Ishikawa (cell line): ENCODE data around the gene KRTAP1-3.

Source experiments
- CEBPB ChIP-seq: IDR thresholded peaks from 2 replicates; pipeline ENCODE4 v1.6.1; 2012
- CREB1 ChIP-seq: IDR thresholded peaks from 2 replicates; pipeline ENCODE4 v1.6.1; 2012; ENCODE audit warnings: low read depth
- EGR1 ChIP-seq: IDR thresholded peaks from 2 replicates; pipeline ENCODE4 v1.6.1; 2012
- EP300 ChIP-seq: IDR thresholded peaks from 2 replicates; pipeline ENCODE4 v1.6.1; 2012; ENCODE audit warnings: borderline replicate concordance
- FOXM1 ChIP-seq: IDR thresholded peaks from 2 replicates; pipeline ENCODE4 v1.6.1; 2012; ENCODE audit warnings: low read depth, borderline replicate concordance
- MAX ChIP-seq: IDR thresholded peaks from 2 replicates; pipeline ENCODE4 v1.6.1; 2012
- NFIC ChIP-seq: IDR thresholded peaks from 2 replicates; pipeline ENCODE4 v1.6.1; 2012
- RAD21 ChIP-seq: IDR thresholded peaks from 2 replicates; pipeline ENCODE4 v1.6.1; 2012; ENCODE audit warnings: low read depth
- REST ChIP-seq: IDR thresholded peaks from 2 replicates; pipeline ENCODE4 v1.6.1; 2012; ENCODE audit warnings: low read depth, mild to moderate bottlenecking
- TAF1 ChIP-seq: IDR thresholded peaks from 2 replicates; pipeline ENCODE4 v1.6.1; 2012; ENCODE audit warnings: low read depth, mild to moderate bottlenecking
- TCF12 ChIP-seq: IDR thresholded peaks from 2 replicates; pipeline ENCODE4 v1.6.1; 2012; ENCODE audit warnings: low read depth
- TEAD4 ChIP-seq: IDR thresholded peaks from 2 replicates; pipeline ENCODE4 v1.6.1; 2012
- USF1 ChIP-seq: IDR thresholded peaks from 2 replicates; pipeline ENCODE4 v1.6.1; 2012
- YY1 ChIP-seq: IDR thresholded peaks from 2 replicates; pipeline ENCODE4 v1.6.1; 2012; ENCODE audit warnings: low read depth
- ZBTB7A ChIP-seq: IDR thresholded peaks from 2 replicates; pipeline ENCODE4 v1.6.1; 2012; ENCODE audit warnings: low read depth

Gene KRTAP1-3

GRCh38 chr17:41020336-41020735, 14.3 kb downstream of the KRTAP1-3 start:
- TF ChIP-seq RAD21 = no peak
- TF ChIP-seq TEAD4 = no peak
- TF ChIP-seq EGR1 = no peak
- TF ChIP-seq CREB1 = no peak
- no peak for TF ChIP-seq TCF12
- no peak for TF ChIP-seq CEBPB
- no peak for TF ChIP-seq YY1
- TF ChIP-seq FOXM1 = no peak
- TF ChIP-seq TAF1 = no peak
- TF ChIP-seq USF1 = no peak
- TF ChIP-seq NFIC = no peak

GRCh38 chr17:41019415-41019814, 15.3 kb downstream of the KRTAP1-3 start:
- TF ChIP-seq NFIC (peak; percentile 62), EP300 (peak; percentile 80), TCF12 (peak; percentile 84), FOXM1 (peak; percentile 68; the same call in 1 of the 2 replicates), USF1 (no peak), RAD21 (no peak)

GRCh38 chr17:41018541-41018940, 16.1 kb downstream of the KRTAP1-3 start:
- no peak for TF ChIP-seq NFIC
- no peak for TF ChIP-seq FOXM1
- TF ChIP-seq TEAD4 = no peak
- TF ChIP-seq RAD21 = no peak
- TF ChIP-seq CREB1 = no peak
- TF ChIP-seq YY1 = no peak
- TF ChIP-seq EGR1 = no peak
- no peak for TF ChIP-seq REST
- no peak for TF ChIP-seq MAX
- TF ChIP-seq USF1 = no peak
- no peak for TF ChIP-seq CEBPB

- TF ChIP-seq RAD21 = no peak
- TF ChIP-seq TAF1 = no peak
- TF ChIP-seq ZBTB7A = no peak
- no peak for TF ChIP-seq NFIC
- TF ChIP-seq MAX = no peak
- TF ChIP-seq FOXM1 = no peak
- no peak for TF ChIP-seq TCF12
- no peak for TF ChIP-seq CREB1
- no peak for TF ChIP-seq USF1
- TF ChIP-seq EP300 = no peak
- no peak for TF ChIP-seq YY1
Observed at GRCh38 chr17:41016578-41017215, 18.0 kb downstream of the KRTAP1-3 start.

GRCh38 chr17:41015454-41015853, 19.2 kb downstream of the KRTAP1-3 start:
- TF ChIP-seq CREB1 (no peak), ZBTB7A (no peak), USF1 (no peak), TAF1 (no peak), TEAD4 (no peak), EP300 (no peak), MAX (no peak), CEBPB (no peak), TCF12 (no peak), REST (no peak), NFIC (no peak), EGR1 (no peak), FOXM1 (no peak), RAD21 (no peak), YY1 (no peak)
